ENCODE results near the gene ARG2. TPM values are rescaled to one million over a fixed set of nuclear protein-coding genes. Genes with fewer than 3 reads are reported as not detected.

ARG2 gene
- total and polyA plus RNA-seq, 10 of the 15 experiments (the other 5 are each of a cell fraction or from before 2014, with no cell fraction given), result 0.48 to 7.8 (median 1.1) TPM

GRCh38 chr14:67619446-67620216 is at the start of gene ARG2 (continued):
- TF ChIP-seq IRF3 (IDR thresholded peaks at IDR 0.05) (0 out of 2 replicates have a peak, but pooled peaks have one; percentile 18), EGR1 (IDR thresholded peaks at IDR 0.05; ENCODE audit: borderline replicate concordance in 1 of 2, low read depth in 2 of 2, low read length in 2 of 2) (0 out of 3 replicates have a peak, but pooled peaks of 1 of the 2 experiments have one; percentile 20), NR2F1 (conservative IDR thresholded peaks at IDR 0.05) (0 out of 2 replicates have a peak, but pooled peaks have one; percentile 16), ATF2 (IDR thresholded peaks at IDR 0.05; ENCODE audit: low read length) (peak; percentile 81), MEF2B (IDR thresholded peaks at IDR 0.05; ENCODE audit: partially characterized antibody, poor library complexity, severe bottlenecking) (no peak), HDAC2 (IDR thresholded peaks at IDR 0.05) (no peak), USF2 (IDR thresholded peaks at IDR 0.05; ENCODE audit: borderline replicate concordance, low read depth, low read length) (no peak), BMI1 (IDR thresholded peaks at IDR 0.05; ENCODE audit: borderline replicate concordance) (no peak), BCL3 (IDR thresholded peaks at IDR 0.05; ENCODE audit: borderline replicate concordance, insufficient read depth, low read depth, low read length, poor library complexity, severe bottlenecking) (no peak), CREM (IDR thresholded peaks at IDR 0.05; ENCODE audit: low read depth) (peak; percentile 88), RELA (IDR thresholded peaks at IDR 0.05; ENCODE audit: borderline replicate concordance, partially characterized antibody) (peak; percentile 51), CBFB (IDR thresholded peaks at IDR 0.05; ENCODE audit: low read depth) (no peak), CREB1 (IDR thresholded peaks at IDR 0.05; ENCODE audit: low read depth) (peak; percentile 93), PRDM15 (CRISPR knock-in tag; IDR thresholded peaks at IDR 0.05) (peak; percentile 77), SPI1 (IDR thresholded peaks at IDR 0.05; ENCODE audit: borderline replicate concordance, insufficient read depth, low read depth, low read length) (no peak), LARP7 (IDR thresholded peaks at IDR 0.05) (0 out of 2 replicates have a peak, but pooled peaks have one; percentile 13), CEBPB (IDR thresholded peaks at IDR 0.05; ENCODE audit: borderline replicate concordance in 1 of 2, low read depth in 2 of 2, low read length in 2 of 2) (no peak), ATF7 (IDR thresholded peaks at IDR 0.05; ENCODE audit: low read depth) (peak; percentile 99), MYC (IDR thresholded peaks at IDR 0.05; ENCODE audit: insufficient read depth, insufficient read length, insufficient replicate concordance, low read length, severe bottlenecking) (no peak), CBX5 (IDR thresholded peaks at IDR 0.05; ENCODE audit: low read depth) (no peak)
